Stimulated activated CD8-positive, alpha-beta memory T cell treated with anti-CD3 and anti-CD28 coated beads, Interleukin-7, amount 100 ng/mL, for 24 hours (primary cell): ENCODE results near the gene PLA2G4E.
A peak's percentile ranks its signal among the peaks of the same experiment; 100 is the strongest.

Source experiments
- DNase-seq: peaks from one replicate; pipeline ENCODE4 v3.0.0-alpha.2; 2020; ENCODE audit warnings: low read depth

PLA2G4E gene

GRCh38 chr15:41954036-41954435 lies 66.8 kb downstream of the PLA2G4E start:
- DNase-seq: no peak

GRCh38 chr15:41952013-41952563 lies 68.8 kb downstream of the PLA2G4E start:
- DNase-seq: no peak

GRCh38 chr15:41951571-41951970 lies 69.3 kb downstream of the PLA2G4E start:
- no peak for DNase-seq

- DNase-seq: no peak
Measured at GRCh38 chr15:41950489-41950888, 70.4 kb downstream of the PLA2G4E start.

- no peak for DNase-seq
Measured at GRCh38 chr15:41950127-41950483, 70.7 kb downstream of the PLA2G4E start.

- no peak for DNase-seq
Measured at GRCh38 chr15:41949401-41950126, 71.3 kb downstream of the PLA2G4E start.

- DNase-seq: no peak
Measured at GRCh38 chr15:41948490-41948889, 72.4 kb downstream of the PLA2G4E start.

GRCh38 chr15:41946970-41947369 lies 73.9 kb downstream of the PLA2G4E start:
- no peak for DNase-seq

- DNase-seq: no peak
Measured at GRCh38 chr15:41945731-41946130, 75.1 kb downstream of the PLA2G4E start.

GRCh38 chr15:41945221-41945620 lies 75.6 kb downstream of the PLA2G4E start:
- DNase-seq: no peak

GRCh38 chr15:41944313-41944940 lies 76.4 kb downstream of the PLA2G4E start:
- DNase-seq: no peak

GRCh38 chr15:41943543-41944312 lies 77.1 kb downstream of the PLA2G4E start:
- DNase-seq: no peak

GRCh38 chr15:41942886-41943285 lies 78.0 kb downstream of the PLA2G4E start:
- no peak for DNase-seq

- DNase-seq: no peak
Measured at GRCh38 chr15:41941644-41942415, 79.0 kb downstream of the PLA2G4E start.

GRCh38 chr15:41940441-41940857 lies 80.4 kb downstream of the PLA2G4E start:
- DNase-seq: no peak

- no peak for DNase-seq
Measured at GRCh38 chr15:41939986-41940385, 80.9 kb downstream of the PLA2G4E start.

- no peak for DNase-seq
Measured at GRCh38 chr15:41937568-41937923, 83.3 kb downstream of the PLA2G4E start.

- DNase-seq: peak; percentile 47
Measured at GRCh38 chr15:41936649-41937567, 83.9 kb downstream of the PLA2G4E start.

- no peak for DNase-seq
Measured at GRCh38 chr15:41936155-41936554, 84.7 kb downstream of the PLA2G4E start.

- no peak for DNase-seq
Measured at GRCh38 chr15:41935566-41936020, 85.2 kb downstream of the PLA2G4E start.

GRCh38 chr15:41934843-41935242 lies 86.0 kb downstream of the PLA2G4E start:
- DNase-seq: peak; percentile 36
